GM12878 (cell line): ENCODE measurements around the gene HSPB1. TPM values are rescaled to one million over a fixed set of nuclear protein-coding genes. Genes with fewer than 3 reads are reported as not detected.

Source experiments
- ATAC-seq: fragments of 200-7000 bp; cut with Tn5 transposase; 3 replicates; pipeline ENCODE4 v1.9.1; 2020; ENCODE audit warnings: mild to moderate bottlenecking, moderate library complexity
- BruUV-seq: library from RNA; stranded (reverse); fragments of 400-500 nt; replicated peaks from 2 replicates; lab custom pipeline; 2021; lab: Mats Ljungman, UMichigan
- CTCF ChIA-PET: fragments of 300-600 bp; sonication (Branson Sonifier 250); formaldehyde crosslinking; extraction: SDS; loops from one replicate; lab custom pipeline; 2021; ENCODE audit warnings: inconsistent platforms; lab: Yijun Ruan, JAX
- POLR2A ChIA-PET: fragments of 350-600 bp; formaldehyde crosslinking; extraction: SDS; loops from one replicate; lab custom pipeline; 2021; ENCODE audit warnings: inconsistent platforms; lab: Charles Lee
- RAD21 ChIA-PET: fragments of 300-600 bp; sonication (Branson Sonifier 250); formaldehyde crosslinking; loops from one replicate; lab custom pipeline; 2023; ENCODE audit warnings: antibody characterized with exemption; ENCODE audit not compliant: unreplicated experiment; lab: Charles Lee
- SMC1A ChIA-PET: fragments of 300-600 bp; sonication (Branson Sonifier 250); formaldehyde crosslinking; loops from one replicate; lab custom pipeline; 2023; ENCODE audit not compliant: unreplicated experiment, uncharacterized antibody; lab: Charles Lee
- DNase-seq: peaks from one replicate; pipeline ENCODE4 v3.0.0-alpha.2; 2011; ENCODE audit warnings: low read depth, low spot score
- FAIRE-seq: peaks from 3 replicates; lab custom pipeline; 2011; peaks lifted over from hg19 to GRCh38; lab: Jason Lieb, UNC
- H2AFZ ChIP-seq: 2 replicates; pipeline ENCODE4 v1.6.0; 2011; ENCODE audit warnings: low read depth, low read length, control low read depth; ENCODE audit not compliant: control insufficient read depth
- H3K27ac ChIP-seq: 2 replicates; pipeline ENCODE4 v1.5.1; 2011; ENCODE audit warnings: control low read depth; ENCODE audit not compliant: control insufficient read depth, insufficient read depth
- H3K27me3 ChIP-seq, 2 experiments: replicated peaks in 1 of 2; 2 replicates each; pipeline versions ENCODE4 v1.6.0 to v1.6.1; 2011; ENCODE audit warnings: low read length in 1 of 2; ENCODE audit not compliant: control insufficient read depth in 2 of 2, insufficient read depth in 2 of 2
- H3K36me3 ChIP-seq, 2 experiments: 2 replicates each; pipeline ENCODE4 v1.5.1; 2011; ENCODE audit warnings: low read length in 1 of 2; ENCODE audit not compliant: control insufficient read depth in 2 of 2, insufficient read depth in 2 of 2
- H3K4me1 ChIP-seq: 2 replicates; pipeline ENCODE4 v1.6.1; 2011; ENCODE audit warnings: mild to moderate bottlenecking, low read length, moderate library complexity, mixed read lengths; ENCODE audit not compliant: control insufficient read depth, insufficient read depth
- H3K4me2 ChIP-seq: 2 replicates; pipeline ENCODE4 v1.6.0; 2011; ENCODE audit warnings: control low read depth; ENCODE audit not compliant: control insufficient read depth, insufficient read depth
- H3K4me3 ChIP-seq: fragments of 200-600 bp; sonication (generic); 2 replicates; pipeline ENCODE4 v1.5.1; 2016
- H3K79me2 ChIP-seq: 2 replicates; pipeline ENCODE4 v1.6.0; 2011; ENCODE audit warnings: low read length; ENCODE audit not compliant: control insufficient read depth, insufficient read depth
- H3K9ac ChIP-seq: 2 replicates; pipeline ENCODE4 v1.8.0; 2011; ENCODE audit warnings: low read length, control low read depth, mixed read lengths; ENCODE audit not compliant: control insufficient read depth, insufficient read depth
- H3K9me3 ChIP-seq: replicated peaks from 3 replicates; pipeline ENCODE4 v1.5.1; 2011; ENCODE audit warnings: mild to moderate bottlenecking, low read length; ENCODE audit not compliant: control insufficient read depth, insufficient read depth
- H4K20me1 ChIP-seq: 2 replicates; pipeline ENCODE4 v1.6.0; 2011; ENCODE audit not compliant: control insufficient read depth, insufficient read depth
- CHD4 ChIP-seq: fragments of 200-600 bp; sonication (generic); IDR thresholded peaks from 2 replicates; pipeline ENCODE4 v1.6.1; 2016; ENCODE audit warnings: mild to moderate bottlenecking
- GATAD2B ChIP-seq: fragments of 450-650 bp; conservative IDR thresholded peaks from 2 replicates; pipeline ENCODE4 v1.6.1; 2017; ENCODE audit warnings: low read depth, mild to moderate bottlenecking, moderate library complexity
- NBN ChIP-seq: fragments of 450-650 bp; IDR thresholded peaks from 2 replicates; pipeline ENCODE4 v1.6.1; 2016
- NR2F1 ChIP-seq: fragments of 450-650 bp; conservative IDR thresholded peaks from 2 replicates; pipeline ENCODE4 v1.6.1; 2017; ENCODE audit warnings: mild to moderate bottlenecking
- POLR2AphosphoS2 ChIP-seq: IDR thresholded peaks from 2 replicates; pipeline ENCODE4 v1.6.1; 2011; ENCODE audit warnings: low read depth, mild to moderate bottlenecking, low read length, improper control_type of control experiment, moderate library complexity
- SRF ChIP-seq, 2 experiments: IDR thresholded peaks; 2 replicates each; pipeline ENCODE4 v1.6.1; 2011; ENCODE audit warnings: low read depth in 2 of 2, low read length in 2 of 2, mild to moderate bottlenecking in 1 of 2, moderate library complexity in 1 of 2
- TCF3 ChIP-seq: IDR thresholded peaks from 2 replicates; pipeline ENCODE4 v1.6.1; 2012; ENCODE audit warnings: low read depth, mild to moderate bottlenecking, low read length, borderline replicate concordance; ENCODE audit not compliant: insufficient read depth
- WGBS: methylation state at CpG from one replicate; pipeline ENCODE4 v1.1.6; 2016; ENCODE audit warnings: low lambda C conversion rate; ENCODE audit not compliant: insufficient replicate concordance, insufficient coverage; ENCODE audit errors: missing lambda C conversion rate; 5-methylcytosine and 5-hydroxymethylcytosine counted together
- in situ Hi-C: fragments of 300-500 bp; cut with MboI; formaldehyde crosslinking; loops from 9 replicates; pipeline ENCODE4 v1.14.3; 2018; ENCODE audit warnings: mixed read lengths
- intact Hi-C: fragments of 100-400 bp; cut with micrococcal nuclease; formaldehyde crosslinking; loops from one replicate; pipeline ENCODE4 v1.14.2; 2022; ENCODE audit not compliant: unreplicated experiment
- polyA plus RNA-seq, 11 experiments: library from polyadenylated mRNA; depleted of rRNA in 4 of 11; unstranded in 6 of 11; stranded (reverse) in 5 of 11; fragments of >200 nt; fragmentation: Nextera tagmentation in 4 of 11; fragmentation: Illumina TruSeq in 1 of 11; extraction: Ambion mirVana in 4 of 11; extraction: Trizol in 1 of 11; gene quantifications; 1 replicate in 1 of 11; 2 replicates in 10 of 11; pipeline versions ENCODE4 v1.2.1 to v1.2.3, GENCODE V29; 2011 to 2016; ENCODE audit warnings: inconsistent platforms in 2 of 11, missing spikeins in 2 of 11, low read depth in 1 of 11
- total RNA-seq, 4 experiments: library from RNA; depleted of rRNA in 3 of 4; stranded (reverse); fragments of >200 nt in 3 of 4; fragmentation: Illumina TruSeq in 1 of 4; extraction: Trizol in 1 of 4; gene quantifications; 2 replicates each; pipeline versions ENCODE4 v1.2.1 to v1.2.3, GENCODE V29; 2013 to 2021
- TF ChIP-seq, protein P1 (sequence below): IDR thresholded peaks from 2 replicates; pipeline ENCODE4 v1.6.1; 2012; ENCODE audit warnings: mild to moderate bottlenecking, low read depth, low read length

Gene HSPB1
- total and polyA plus RNA-seq, 10 of the 15 experiments (the other 5 are each of a cell fraction or from before 2014, with no cell fraction given), result 13.7 to 297 (median 62.0) TPM

GRCh38 chr7:76330673-76331072 lies 28.2 kb downstream of the HSPB1 start:
- ChIA-PET SMC1A (no interaction called here), POLR2A (interaction anchor here (0.6 to 1.1 kb wide), 2 partner anchors 11 to 45 kb away, joined by 3 read pairs; no protein-coding TSS in a partner anchor), RAD21 (interaction anchor here (0.9 kb wide), 1 partner anchor 156 kb away, joined by 4 read pairs; no protein-coding TSS in a partner anchor), CTCF (interaction anchor here (0.5 kb wide), 1 partner anchor 200 kb away, joined by 3 read pairs; no protein-coding TSS in a partner anchor)
- H3K4me2 ChIP-seq, result no peak overlapping the region
- no peak for FAIRE-seq
- in situ Hi-C loops, result no loop called here
- no peak for DNase-seq
- no peaks in the 10 kb centered on the region for H3K27me3 ChIP-seq
- intact Hi-C loops, result no loop called here
- peaks cover 40% of the 10 kb centered on the region for H3K79me2 ChIP-seq
- H3K36me3 ChIP-seq, result peaks cover 15 to 32% of the 10 kb centered on the region in 2 experiments
- TF ChIP-seq POLR2AphosphoS2 (no peak), SRF (IDR thresholded peaks at IDR 0.05; ENCODE audit: low read depth in 2 of 2, low read length in 2 of 2) (no peak), GATAD2B (no peak), NBN (no peak), NR2F1 (no peak), CHD4 (no peak), TCF3 (no peak)
- TF ChIP-seq, protein P1, sequence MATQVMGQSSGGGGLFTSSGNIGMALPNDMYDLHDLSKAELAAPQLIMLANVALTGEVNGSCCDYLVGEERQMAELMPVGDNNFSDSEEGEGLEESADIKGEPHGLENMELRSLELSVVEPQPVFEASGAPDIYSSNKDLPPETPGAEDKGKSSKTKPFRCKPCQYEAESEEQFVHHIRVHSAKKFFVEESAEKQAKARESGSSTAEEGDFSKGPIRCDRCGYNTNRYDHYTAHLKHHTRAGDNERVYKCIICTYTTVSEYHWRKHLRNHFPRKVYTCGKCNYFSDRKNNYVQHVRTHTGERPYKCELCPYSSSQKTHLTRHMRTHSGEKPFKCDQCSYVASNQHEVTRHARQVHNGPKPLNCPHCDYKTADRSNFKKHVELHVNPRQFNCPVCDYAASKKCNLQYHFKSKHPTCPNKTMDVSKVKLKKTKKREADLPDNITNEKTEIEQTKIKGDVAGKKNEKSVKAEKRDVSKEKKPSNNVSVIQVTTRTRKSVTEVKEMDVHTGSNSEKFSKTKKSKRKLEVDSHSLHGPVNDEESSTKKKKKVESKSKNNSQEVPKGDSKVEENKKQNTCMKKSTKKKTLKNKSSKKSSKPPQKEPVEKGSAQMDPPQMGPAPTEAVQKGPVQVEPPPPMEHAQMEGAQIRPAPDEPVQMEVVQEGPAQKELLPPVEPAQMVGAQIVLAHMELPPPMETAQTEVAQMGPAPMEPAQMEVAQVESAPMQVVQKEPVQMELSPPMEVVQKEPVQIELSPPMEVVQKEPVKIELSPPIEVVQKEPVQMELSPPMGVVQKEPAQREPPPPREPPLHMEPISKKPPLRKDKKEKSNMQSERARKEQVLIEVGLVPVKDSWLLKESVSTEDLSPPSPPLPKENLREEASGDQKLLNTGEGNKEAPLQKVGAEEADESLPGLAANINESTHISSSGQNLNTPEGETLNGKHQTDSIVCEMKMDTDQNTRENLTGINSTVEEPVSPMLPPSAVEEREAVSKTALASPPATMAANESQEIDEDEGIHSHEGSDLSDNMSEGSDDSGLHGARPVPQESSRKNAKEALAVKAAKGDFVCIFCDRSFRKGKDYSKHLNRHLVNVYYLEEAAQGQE, result no peak
- WGBS, result 95% methylated on average over 5 of the region's 5 CpGs
- no TSS peak for BruUV-seq
- no peak overlapping the region for H3K27ac ChIP-seq
- H3K4me3 ChIP-seq, result no peak overlapping the region
- no peak for ATAC-seq
- no peak overlapping the region for H3K9ac ChIP-seq
- no peaks in the 10 kb centered on the region for H3K9me3 ChIP-seq
- peaks cover 12% of the 10 kb centered on the region for H4K20me1 ChIP-seq
- H2AFZ ChIP-seq, result no peak overlapping the region
- H3K4me1 ChIP-seq, result no peaks in the 10 kb centered on the region
